Measurements from ENCODE around the gene MARK3.
A peak's percentile ranks its signal among the peaks of the same experiment; 100 is the strongest.
"Not testable (repeated sequence)": the region's sequence is repeated elsewhere in the genome, so short reads cannot be mapped to it uniquely, and the experiment has no call there.

The MARK3 gene

DNA sequence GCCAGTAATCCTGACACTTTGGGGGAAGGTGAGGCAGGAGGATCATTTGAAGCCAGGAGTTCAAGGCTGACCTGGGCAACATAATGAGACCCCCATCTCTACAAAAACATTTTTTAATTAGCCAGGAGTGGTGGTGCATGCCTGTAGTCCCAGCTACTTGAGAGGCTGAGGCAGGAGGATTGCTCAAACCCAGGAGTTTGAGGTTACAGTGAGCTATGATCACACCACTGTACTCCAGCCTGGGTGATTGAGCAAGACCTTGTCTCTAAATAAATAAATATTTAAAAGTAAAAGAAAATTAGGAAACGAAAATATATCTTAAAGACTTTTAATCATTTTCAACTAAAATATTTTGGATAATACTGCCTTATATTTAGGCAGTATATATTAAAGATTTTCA is 111.6 kb downstream of the MARK3 start:
- FAIRE-seq, result no peak

DNA sequence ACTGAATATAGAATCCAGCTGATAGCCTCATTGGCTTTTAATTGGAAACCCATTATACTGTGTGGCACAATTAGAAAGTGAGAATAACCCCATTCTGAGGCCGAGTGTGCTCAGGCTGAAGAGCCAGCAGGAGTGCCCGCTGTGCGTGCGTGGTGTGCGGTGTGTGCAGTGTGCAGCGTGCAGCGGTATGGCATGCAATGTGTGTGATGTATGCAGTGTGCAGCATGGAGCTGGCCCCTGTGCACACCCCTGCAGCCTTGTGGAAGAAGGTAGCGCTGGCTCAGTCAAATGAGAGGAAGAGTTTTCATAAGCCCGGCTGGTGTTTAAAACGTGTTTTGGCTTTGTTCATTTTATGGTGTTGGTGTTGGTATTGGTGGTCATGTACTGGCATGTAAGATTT is 114.5 kb downstream of the MARK3 start:
- no peak for FAIRE-seq

DNA sequence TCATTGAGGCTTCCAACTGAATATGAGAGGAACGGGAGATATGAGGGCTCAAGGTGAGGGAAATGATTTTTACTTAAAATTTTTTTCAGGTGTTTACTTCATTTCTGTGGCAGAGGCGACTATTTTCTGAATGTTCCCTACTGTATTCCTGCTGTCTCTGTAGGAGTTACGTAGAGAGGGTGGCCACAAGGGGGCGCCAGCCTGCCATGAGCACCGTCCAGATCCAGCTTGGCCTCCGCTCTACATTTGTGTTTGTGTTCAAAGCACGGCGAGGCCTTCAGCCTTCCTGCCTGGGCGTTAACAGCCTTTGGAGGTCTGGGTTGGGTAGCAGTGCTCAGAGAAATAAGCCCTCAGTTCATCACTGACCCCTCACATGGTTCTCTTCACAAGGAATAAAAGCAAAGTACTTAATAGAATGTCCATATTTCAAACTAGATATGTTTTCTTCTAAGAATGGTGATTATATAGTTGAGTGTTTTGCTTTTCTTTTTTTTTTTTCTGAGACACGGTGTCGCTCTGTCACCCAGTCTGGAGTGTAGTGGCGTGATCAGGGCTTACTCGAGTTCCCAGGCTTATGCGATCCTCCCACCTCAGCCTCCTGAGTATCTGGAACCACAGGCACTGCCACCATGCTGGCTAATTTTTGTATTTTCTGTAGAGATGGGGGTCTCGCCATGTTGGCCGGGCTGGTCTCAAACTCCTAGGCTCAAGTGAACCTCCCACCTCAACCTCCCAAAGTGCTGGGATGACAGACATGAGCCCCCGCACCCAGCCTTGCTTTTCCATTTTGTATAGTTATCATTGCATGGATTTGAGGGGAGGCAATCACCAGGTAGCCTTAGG is 115.2 kb downstream of the MARK3 start:
- peak; percentile 27 for FAIRE-seq

DNA sequence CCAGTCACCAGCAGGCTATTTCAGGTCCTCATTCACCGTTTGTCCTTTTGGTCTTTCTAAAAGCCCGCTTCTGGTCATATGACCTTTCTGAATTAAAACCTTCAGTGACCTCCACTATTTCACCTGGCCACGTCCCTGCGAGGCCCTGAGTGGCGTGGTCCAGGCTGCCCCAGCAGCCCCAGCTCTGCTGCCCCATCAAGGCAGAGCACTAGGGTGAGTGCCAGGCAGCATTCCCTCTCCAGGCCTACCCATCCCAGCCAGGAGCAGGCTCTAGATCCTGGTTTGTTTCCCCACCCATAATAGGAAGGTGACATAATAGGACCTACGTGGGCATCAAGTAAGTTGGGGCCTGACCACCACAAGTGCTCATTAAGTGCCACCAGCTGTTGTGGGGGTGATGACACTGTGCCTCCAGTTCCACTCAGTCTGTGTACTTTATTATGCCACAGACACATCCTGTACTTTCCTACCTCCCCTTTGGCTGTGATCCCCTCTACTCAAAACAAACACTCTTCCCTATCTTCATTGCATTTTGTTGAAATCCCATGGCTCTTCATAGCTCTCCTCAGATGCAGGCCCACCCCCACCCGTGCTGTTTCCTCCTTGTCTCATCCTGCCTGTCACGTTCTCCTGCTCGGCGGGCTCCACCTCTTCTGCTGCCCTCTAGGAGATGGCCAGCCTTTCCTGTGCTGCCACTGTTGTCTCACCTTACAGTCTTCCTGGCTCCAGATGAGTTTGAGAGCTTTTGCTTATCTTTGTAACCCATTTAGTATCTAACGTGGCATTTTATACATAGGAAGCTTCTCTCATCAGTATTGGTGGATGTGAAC is 116.0 kb downstream of the MARK3 start:
- no peak for FAIRE-seq

DNA sequence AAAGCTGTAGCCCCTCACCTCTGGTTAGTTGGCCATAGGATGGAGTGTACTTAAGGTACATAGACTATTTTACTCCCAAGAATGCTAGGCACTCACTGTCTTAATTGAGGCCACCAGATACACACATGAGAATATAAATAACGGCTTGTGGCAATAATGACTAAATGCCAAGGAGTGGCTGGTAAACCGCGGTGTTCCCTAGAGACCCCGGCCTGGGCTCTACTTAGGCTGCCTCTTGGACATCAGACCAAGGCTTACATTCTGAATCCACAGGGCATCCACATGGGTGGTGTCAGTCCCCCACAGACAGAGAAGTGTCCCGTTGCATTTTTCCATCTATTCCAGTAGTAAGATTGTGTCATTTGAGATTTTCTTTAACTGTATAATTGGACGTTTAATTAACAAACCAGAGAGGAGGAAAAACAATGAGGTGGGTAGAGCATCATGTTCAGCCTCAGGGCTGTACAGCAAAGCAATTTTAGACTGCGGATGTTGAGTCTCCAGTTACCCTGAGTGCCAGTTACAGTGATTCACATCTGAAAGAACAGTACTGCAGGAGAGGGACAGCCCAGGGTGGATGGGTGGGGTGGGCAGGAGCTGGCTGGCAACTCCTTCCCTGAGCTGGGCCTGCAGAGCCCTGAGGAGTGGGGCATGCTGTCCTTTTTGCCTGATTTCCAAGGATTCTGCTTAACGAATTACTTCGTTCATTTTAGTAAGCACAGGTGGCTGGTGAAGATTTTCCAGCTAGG is 116.9 kb downstream of the MARK3 start:
- FAIRE-seq, result no peak

DNA sequence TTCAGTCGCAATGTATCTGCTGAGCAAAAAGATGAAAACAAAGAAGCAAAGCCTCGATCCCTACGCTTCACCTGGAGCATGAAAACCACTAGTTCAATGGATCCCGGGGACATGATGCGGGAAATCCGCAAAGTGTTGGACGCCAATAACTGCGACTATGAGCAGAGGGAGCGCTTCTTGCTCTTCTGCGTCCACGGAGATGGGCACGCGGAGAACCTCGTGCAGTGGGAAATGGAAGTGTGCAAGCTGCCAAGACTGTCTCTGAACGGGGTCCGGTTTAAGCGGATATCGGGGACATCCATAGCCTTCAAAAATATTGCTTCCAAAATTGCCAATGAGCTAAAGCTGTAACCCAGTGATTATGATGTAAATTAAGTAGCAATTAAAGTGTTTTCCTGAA is 117.7 kb downstream of the MARK3 start:
- FAIRE-seq, result no peak

DNA sequence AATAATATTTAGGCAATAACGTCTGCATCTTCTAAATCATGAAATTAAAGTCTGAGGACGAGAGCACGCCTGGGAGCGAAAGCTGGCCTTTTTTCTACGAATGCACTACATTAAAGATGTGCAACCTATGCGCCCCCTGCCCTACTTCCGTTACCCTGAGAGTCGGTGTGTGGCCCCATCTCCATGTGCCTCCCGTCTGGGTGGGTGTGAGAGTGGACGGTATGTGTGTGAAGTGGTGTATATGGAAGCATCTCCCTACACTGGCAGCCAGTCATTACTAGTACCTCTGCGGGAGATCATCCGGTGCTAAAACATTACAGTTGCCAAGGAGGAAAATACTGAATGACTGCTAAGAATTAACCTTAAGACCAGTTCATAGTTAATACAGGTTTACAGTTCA is 118.1 kb downstream of the MARK3 start:
- FAIRE-seq, result no peak

DNA sequence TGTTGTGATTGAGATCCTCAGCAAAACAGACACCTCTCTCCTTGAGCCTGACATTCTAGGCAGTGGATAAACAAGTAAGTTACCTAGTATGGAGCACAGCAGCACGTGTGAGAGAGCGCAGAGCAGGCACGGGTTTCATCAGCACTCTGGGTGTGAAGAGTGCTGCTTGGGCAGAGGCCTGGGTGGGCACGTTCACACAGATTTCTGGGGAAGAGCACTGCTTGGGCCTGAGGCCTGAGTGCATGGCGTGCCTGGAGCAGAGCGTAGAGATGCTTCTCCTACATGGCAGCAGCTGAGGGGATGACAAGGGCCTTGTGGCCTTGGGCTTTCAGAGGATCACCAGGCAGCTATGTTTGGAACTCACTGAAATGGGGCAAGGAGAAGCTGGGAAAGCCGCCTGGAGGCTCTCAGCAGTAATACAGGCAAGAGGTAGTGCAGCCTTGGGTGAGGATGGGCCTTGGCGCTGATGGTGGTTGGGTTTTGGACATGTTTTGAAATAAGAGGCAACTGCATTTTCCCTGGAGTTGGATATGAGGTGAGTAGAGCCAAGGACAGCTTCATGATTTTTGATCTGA is 119.9 kb downstream of the MARK3 start:
- FAIRE-seq, result no peak

DNA sequence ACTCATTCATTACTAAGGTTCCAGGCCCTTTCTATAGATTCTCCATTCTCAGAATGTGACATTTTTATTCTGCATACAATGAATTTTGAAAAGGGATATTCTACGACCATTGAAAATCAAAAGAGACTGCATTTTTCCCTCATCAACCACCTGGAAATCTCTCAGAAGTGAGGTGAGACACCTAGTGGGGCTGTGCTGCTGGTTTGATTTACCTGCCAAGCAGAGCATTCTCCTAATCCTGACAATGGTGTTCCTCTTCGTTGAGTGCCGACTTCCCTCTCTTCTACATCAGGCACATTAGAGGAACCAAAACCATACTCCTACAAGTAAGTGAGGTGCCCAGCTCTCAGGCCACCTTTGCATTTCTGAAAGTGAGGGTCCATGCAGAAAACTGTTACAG is 122.5 kb downstream of the MARK3 start:
- FAIRE-seq, result no peak

DNA sequence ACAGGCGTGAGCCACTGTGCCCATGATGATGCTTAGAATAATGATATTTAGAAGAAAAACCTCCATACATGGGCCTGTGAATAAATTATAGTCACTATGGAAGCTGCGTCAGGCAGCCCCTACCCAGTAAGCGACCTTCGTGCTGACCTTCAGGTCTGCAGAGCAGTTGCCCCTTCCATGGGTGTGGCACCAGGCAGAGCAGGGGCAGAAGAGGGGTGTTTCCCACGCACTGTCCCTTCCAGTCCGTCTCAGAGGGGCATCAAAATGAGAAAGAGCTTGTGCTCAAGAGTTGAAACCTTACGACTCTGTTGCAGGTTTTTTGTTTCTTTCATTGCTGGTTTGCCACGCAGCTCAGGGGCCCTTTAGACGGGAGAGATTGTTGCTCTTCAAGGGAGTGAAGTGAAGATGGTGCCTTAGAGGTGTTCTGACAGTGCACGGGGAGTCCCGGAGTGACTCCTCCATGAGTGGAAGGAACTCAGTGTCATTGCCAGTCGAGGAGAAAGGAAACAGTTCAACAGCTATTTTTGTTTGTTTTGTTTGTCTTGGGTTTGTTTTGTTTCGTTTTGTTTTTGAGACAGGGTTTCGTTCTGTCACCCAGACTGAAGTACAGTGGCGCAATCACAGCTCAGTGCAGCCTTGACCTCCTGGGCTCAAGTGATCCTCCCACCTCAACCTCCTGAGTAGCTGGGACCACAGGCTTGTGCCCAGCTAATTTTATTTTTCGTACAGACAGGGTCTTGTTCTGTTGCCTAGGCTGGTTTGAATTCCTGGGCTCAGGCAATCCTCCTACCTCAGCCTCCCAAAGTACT is 123.5 kb downstream of the MARK3 start:
- no peak for FAIRE-seq

DNA sequence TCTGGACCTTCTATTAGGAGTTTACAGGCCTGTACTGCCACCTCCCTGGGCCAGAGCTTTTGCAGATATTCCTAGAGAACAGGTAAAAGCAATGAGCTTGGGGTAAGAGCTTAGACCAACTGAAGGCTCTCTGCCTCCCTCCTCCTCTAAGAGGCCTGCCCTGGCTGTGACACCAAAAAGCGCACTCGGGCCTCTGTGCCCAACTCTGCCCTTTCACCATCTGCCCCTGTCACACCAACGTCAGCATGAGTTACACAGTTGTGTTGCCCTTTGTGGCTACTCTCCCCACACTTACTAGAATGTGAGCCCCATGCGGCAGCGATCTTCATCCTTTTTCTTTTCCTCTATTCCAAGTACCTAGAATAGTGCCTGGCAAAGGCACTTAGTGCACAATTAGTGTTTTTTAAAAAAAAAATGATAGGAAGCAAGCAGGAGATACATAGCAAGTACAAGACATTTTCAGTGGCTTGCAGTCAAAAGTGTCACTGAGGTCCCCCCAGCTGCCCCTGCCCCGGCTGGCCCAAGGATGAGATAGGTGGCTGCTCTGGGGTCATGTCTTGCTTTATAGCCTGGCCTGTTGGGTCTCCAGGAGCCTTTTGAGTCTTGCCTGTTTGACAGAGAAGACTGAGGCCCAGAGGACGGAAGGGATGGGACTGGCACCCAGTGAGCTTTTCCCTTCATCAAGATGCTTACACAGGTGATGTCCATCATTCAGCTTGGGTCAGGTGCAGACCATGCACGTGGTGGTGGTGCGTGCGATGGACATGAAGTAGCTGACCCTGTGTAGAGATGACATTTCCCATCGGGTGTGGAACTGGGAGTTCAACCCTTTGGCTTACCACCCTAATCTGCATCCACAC is 124.9 kb downstream of the MARK3 start:
- FAIRE-seq, result no peak

DNA sequence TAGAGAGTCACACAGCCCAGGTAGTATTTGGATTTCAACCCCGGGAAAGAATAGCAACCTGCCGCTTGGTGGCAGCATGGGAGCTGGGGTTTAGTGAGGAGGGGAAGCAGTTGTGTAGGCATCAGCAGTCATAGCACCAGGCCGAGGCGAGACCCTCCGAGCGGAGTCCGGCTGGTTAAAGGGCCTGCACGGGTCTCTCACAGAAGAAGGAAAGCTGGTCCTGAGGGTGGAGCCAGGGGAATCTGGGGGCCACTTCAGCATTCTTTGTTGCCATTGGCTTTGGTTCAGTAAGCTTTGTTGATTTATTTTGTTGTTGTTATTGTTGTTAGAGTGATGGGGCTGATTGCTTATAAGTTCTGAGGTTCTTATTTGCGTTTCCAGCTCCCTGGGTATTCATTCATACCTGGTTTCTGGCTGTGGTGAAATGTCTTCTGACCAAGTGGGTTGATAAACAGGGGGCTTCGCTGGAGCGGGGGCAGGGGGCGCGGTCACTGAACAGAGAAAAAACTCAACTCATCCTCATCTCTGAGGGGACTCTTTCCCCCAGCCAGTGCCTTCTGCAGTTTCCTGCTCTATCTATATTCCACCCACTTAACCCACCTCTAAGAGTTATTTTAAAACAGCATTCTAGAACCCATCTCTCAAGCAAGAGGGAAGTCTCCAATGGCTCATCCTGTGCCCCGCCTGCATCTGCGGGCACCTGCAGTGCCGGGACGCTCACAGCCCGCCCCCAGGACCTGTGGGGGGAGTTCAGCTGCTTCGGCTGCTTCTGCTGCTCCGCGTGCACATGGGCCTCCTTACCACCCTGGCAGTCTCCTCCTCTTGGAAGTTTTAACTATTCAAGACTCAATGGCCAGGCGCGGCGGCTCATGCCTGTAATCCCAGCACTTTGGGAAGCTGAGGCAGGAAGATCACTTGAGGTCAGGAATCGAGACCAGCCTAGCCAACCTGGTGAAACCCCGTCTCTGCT is 125.8 kb downstream of the MARK3 start:
- no peak for FAIRE-seq

DNA sequence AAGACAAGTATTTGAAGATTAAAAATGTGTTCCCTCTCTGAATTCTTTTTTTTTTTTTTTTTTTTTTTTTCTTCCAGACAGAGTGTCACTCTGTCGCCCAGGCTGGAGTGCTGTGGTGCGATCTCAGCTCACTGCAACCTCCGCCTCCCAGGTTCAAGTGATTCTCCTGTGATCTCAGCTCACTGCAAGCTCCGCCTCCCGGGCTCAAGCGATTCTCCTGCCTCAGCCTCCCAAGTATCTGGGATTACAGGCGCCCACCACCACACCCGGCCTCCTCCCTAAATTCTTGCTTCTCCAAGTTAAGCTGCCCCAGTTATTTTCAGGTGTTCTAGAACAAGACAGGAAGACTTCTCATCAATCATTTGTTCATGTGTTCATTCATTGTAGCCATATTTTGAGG is 127.0 kb downstream of the MARK3 start:
- not testable (repeated sequence) for FAIRE-seq

DNA sequence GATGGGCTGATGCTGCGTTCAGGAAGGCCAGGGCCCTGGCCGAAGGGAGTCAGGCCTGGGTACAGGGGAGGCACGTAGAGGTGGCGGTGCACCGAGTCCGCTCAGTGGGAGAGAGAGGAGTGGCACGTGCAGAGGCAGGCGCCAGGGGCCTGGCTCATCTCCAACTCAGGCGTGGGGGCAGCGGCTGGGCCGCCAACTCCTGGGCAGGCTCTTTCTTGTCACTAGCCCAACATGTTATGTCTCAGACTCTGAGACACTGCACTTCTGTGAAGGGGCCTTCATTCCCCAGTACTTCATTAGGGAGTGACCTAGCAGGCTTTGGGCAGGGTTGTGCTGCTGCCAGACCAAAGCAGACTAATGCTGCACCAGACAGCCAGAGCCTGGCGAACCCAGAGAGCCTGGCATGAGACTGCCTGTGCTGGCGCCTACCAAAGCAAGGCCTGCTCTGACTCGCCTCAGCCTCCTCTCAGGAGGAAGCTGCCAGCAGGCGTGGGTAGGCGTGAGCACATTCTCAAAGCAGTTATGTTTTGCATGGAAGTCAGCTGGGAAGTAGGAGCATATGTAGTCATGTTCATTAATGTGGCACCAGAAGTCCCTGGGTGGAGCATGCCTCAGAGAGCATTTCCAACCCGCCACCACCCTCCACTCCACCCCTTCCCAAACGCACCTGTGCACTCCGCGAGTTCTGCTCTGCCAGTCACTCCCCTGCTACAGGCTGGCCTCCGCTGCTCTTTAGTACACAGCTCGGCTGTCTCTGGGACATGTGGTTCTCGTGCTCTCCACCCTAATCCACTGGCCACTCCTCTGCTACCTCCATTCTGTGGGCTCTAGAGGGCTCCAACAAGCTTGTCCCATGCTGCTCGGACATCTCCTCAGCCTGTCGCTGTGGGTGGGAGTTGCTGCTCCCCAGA is 127.7 kb downstream of the MARK3 start:
- no peak for FAIRE-seq

DNA sequence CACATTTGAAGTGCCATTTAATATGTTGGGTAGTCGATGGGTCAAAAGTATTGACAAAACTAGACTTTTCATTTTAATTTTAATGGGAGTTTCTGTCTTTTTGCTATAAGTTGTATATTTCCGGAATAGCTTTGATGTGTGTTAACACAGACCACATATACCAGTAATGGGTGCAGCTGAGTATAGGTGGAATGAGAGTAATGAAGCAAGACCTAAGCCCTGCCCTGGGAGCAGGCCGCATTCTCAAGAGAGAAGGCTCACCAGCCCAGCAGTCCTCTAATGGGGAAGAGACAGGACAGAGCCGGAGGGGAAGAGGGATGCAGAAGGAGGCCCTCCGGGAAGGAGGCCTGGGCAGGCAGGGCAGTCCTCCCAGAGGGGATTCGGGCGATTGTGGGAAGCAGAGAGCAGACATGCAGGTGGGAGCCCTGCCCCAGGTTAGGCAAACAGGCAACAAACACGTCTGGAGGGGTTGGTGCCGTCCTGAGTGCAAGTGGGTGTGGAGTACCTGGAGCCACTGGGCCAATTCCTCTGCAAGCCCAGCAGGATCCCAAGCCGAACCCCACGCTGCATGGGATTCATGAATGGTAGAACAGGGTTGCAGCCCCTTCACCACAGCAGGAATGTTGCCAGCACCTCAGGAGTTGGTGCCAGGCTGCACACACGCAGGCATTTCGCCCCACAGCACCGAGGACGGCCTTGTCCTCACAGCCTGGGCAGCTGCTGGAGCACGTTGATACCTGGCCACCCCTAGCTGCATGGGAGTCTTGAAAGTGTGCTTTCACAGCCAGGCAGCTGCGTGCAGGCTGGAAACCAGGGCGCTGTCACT is 129.6 kb downstream of the MARK3 start:
- FAIRE-seq, result no peak

DNA sequence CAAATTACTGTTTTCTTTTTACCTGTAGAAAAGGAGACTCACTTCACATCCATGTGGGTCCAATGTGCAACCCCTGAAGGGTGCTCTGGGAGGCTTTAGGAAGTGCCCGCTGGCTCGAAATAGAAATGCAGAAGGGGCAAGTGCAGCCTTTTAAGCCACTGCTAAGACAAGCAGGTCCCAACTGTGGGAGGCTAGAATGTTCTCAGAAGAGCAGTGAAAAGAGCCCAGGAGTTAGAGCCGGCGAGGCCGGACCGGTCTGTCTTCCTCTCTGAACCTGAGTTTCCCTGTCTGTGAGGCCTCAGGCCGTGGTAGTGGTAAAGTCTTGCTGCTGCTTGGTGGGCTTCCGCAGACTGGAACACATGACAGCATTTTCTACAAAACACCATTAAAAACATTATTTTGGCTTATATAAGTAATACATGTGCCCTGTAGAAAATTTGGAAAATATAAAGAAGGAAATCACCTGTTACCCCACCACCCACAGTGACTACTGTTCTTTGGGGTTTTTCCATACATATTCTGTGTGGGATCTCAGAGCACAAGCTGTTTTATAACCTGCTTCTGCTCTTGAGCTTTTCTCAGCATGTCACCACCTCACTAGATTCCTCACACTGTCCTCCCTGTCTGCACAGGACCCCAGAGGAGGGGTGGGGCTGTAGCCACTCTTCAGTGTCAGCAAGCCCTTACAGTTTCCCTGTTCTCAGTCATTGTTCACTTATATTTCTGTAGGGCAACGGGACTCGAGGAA is 131.4 kb downstream of the MARK3 start:
- FAIRE-seq, result no peak

DNA sequence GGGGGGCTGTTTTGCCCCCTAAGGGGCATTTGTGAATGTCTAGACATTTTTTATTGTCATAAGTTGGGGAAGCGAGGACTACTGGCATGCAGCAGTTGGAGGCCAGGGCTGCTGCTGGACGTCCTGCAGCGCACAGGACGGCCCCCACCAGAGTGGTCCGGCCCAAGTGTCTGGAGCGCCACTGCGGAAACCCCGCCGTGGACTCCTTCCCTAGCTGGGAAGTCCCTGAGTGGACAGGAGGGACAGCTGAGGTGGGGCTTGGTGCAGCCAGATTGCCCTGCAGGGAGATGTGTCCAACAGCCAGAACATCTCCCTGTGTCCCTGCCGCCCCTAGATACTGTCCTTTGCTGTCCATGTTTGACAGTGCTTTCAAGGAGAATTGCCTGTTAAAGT is 132.0 kb downstream of the MARK3 start:
- FAIRE-seq, result no peak

Measured in A204.1 (cell line).